ENCODE data around the gene GSN.

The GSN gene

DNA sequence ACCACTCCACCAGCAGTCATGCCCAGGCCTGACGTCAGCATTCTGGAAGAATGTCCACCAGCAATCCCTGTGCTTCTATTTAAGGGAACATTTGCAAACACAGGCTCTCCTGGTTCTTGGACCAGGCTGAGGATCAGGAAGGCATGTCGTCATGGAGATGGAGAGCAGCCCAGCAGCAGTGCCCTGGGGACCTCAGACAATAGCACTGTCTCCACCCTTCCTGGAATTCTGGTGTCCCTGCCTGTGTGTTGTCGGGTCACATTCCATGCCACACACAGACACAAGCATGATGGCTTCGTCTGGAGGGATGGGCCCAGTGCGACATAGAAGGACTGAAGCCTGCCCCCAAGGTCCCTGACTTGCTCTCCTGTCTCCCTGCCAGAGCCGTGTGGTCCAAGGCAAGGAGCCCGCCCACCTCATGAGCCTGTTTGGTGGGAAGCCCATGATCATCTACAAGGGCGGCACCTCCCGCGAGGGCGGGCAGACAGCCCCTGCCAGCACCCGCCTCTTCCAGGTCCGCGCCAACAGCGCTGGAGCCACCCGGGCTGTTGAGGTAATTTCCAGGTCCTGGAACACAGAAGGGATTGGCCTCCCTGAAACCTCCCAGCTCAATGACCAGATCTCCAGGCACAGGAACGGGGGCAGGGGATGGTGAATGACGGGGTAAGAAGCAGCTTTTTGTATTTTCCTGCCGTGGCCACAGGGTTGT, 58.3 kb downstream of the GSN start:
- DNase-seq, result no peak

DNA sequence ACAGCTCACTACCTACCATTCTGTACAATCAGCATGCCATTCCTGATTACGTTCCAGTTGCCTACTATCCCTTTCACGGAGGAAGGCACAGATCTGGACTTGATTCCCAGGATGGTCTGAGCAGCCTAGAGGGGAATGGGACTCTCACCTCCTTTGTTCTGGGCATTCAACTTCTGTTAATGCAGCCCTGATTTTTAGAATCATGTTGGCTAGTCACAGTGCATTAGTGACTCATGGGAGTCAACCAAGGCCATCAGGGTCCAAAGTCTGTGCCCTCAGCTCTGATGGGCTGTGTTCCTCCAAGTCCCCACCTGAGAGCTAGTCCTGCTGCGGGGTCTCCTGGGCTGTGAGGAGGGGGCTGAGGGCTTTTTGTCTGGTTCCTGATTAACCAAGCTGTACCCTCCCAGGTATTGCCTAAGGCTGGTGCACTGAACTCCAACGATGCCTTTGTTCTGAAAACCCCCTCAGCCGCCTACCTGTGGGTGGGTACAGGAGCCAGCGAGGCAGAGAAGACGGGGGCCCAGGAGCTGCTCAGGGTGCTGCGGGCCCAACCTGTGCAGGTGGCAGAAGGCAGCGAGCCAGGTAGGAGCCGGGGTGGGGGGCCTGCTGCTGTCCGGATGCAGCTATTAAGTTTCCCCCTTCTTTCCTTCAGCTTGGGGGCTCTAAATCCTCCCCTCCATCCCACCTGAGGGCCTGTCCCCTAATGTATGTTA, 59.1 kb downstream of the GSN start:
- DNase-seq, result no peak

DNA sequence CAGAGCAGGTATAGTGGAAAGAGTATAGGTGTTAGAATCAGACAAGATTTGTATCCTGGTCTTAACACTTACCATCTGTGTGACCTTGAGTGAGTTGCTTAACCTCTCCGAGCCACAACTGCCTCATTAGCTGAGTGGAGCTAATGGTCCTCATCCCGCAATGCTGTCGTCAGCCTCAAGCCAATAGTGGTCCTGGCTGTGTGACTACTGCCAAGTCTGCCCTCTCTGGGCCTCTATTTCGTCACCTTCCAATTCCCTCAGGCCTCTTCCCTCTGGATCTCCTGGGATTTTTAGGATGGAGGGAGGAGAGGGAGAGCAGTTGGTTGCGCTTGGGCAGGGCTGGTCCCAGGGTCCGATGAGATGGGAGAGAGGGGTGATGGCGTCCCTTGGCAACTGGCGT, 60.5 kb downstream of the GSN start:
- DNase-seq, result no peak

DNA sequence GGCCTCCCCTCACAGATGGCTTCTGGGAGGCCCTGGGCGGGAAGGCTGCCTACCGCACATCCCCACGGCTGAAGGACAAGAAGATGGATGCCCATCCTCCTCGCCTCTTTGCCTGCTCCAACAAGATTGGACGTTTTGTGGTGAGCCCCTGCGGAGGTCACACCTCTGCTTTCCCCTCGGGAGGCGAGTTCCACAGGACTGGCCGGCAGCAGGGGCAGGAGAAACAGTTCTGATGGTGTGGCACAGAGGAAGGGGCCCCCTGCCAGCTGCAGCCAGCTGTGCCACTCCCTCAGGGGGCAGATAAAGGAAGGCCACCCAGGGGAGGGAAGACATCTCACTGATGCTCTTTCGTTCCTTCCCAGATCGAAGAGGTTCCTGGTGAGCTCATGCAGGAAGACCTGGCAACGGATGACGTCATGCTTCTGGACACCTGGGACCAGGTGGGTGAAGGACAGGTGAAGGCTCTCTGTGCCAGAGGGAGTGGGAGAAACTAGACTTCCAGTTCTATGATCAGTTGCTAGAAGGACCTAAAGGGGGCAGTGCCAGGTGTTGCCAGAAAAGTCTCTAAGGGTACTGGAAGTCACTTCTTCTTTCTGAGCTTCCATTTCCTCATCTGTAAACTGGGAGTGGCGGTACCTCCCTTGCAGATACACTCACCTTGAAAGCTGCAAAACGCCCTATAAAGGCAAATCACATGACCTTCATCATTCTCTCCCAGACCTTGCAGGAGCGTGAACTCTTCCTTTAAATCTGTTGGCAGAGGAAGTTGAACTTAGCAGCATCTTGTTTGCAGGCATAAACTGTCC, 61.1 kb downstream of the GSN start:
- no peak for DNase-seq

DNA sequence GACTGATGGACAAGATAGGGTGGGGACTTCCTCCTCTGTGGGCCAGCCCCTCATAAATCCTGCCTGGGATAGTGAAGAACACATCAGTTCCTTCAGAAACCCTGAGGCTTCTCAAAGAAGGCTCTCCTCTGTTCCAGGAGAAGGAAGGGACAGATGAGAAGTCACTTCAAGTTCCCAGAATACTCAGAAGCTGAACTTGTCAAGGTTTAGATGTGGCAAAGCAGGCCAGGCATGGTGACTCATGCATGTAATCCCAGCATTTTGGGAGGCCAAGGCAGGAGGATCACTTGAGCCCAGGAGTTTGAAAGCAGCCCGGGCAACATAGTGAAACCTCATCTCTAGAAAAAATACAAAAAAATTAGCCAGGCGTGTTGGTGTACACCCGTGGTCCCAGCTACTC, 63.6 kb downstream of the GSN start:
- DNase-seq, result no peak

DNA sequence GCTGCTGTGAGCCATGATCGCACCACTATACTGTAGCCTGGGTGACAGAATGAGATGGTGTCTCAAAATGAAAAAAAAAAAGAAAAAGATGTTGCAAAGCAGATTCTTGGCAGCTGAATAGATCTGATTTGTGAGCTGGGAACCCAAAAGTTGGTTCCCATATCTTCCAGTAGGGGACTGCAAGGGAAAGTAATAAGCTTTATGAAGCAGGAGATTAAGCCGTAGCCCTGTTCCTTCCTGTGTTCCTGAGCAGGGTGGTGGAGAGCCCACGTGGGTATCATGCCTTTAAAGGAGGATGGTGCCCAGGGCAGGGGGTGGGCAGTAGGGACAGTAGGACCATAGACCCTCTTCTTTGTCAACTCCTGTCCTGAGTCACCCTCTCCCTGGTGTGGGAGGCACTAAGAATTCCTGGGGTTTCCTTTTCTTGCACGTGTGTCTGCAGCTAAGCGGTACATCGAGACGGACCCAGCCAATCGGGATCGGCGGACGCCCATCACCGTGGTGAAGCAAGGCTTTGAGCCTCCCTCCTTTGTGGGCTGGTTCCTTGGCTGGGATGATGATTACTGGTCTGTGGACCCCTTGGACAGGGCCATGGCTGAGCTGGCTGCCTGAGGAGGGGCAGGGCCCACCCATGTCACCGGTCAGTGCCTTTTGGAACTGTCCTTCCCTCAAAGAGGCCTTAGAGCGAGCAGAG, 64.2 kb downstream of the GSN start:
- no peak for DNase-seq

DNA sequence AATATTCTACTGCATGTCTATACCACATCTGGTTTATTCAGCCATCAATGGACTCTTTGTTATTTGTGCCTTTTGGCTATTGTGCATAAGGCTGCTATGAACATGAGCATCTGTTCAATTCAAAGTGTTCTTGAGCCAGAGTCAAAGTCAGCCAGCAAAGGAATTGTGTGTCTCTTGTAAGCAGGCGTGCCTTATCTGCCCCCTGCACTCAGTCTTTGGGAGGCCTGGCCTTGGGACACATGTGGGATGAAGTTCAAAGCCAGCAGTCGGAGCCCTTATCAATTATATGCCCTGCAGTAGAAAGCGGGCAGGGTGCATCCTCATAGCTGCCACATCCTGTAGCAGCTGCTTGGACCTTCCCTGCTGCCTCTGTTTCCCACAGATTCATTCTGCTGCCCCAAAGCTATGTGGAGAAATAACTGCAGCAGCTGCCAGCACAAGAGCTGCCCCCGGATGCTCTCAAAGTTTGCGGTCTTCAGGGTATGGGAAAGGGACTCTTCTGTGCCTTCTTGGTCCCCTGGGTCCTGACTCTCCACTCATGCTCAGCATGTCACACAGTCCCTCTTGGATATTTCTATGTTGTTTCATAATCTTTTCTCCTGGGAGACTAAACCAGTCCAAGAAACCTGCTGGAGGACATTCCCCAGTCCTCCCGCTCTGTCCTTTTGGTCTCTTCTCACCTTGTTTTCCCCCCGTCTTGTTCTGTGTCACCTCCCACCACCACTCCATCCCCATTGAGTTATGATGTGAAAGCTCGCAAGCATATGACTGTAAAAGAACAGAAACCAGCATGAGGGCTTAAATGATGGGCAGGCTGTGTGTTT, 66.2 kb downstream of the GSN start:
- no peak for DNase-seq

DNA sequence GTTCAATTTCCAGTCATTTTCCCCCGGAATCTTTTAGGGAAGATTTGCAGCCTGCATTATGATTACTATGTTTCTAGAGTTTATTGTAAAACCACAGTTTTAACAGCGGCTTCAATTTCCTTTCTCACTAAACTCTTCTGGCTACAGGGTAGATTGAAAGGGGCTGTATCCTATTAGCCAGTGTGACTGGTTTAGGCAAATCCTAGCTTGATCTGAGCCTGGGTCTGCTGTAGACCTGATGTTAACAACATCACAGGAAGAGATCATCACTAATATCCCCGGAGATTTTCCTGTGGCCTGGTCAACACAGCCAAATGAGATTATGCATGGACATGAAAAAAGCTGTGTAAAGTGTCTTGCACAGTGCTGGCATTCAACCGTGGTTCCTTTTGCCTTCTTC, 68.7 kb downstream of the GSN start:
- no peak for DNase-seq

DNA sequence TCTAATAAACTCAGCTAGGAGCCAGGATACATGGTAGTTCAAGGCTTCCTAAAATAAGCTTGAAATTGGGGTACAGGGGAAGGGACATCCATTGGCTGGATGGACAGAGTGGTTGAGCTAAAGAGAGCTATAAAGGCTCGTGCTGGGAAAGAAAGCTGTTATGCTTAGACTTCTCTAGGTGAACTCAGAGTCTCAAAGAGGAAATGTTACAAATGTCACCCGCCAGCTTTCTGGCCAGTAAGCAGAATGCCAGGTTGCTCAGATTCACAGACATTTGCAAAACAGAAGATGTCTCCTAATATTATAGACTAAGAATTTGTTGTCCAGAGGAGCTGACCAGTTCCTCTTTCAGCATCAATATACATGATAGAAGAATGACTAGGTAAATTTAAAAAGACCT, 71.5 kb downstream of the GSN start:
- DNase-seq, result no peak

DNA sequence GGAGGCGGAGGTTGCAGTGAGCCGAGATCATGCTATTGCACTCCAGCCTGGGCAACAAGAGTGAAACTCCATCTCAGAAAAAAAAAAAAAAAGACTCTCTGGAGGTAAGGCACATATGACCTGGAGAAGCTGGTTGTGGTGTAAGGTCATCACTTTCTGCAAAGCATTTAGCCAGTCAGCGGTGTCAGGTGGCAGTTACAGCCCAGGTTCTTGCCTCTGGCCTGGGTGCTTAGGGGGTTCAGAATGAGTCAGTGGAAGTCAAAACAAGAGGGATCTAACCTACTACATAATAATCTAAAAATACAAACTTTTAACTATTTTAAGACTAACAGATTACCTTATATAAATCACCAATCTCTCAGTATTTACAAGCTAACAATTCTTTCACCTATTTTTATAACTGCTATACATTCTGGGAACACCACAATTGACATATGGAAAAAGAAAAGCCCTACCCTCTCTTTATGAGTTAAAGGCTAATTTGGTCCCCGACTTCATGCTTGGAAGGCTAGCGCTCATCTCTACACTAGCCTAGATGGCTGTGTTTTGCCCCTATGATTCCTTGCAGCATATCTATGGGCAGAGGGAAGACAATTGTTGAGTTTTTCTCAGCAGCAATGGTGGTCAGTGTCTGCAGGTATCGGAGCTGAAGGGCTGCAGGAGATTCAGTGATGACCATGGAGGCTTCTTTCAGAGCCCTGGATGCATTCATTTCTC, 72.9 kb downstream of the GSN start:
- no peak for DNase-seq

DNA sequence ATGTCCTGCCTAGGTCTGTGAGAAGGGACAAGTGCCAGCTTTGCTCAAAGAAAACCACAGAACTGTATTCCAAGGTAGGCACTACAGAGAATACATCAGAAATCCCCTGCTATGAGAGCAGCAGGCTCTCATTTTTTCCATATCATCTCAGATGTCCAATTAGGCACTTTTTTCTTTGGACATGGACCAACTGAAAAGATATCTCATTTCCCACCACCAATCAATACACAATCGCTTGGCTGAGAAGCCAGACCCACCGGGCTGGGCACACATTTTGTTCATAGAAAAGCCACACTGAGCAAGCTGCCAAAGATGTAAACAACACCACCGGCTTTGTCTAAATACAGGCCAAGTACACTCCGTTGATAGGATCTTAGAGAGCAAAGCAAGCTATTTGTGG, 76.2 kb downstream of the GSN start:
- DNase-seq, result no peak

DNA sequence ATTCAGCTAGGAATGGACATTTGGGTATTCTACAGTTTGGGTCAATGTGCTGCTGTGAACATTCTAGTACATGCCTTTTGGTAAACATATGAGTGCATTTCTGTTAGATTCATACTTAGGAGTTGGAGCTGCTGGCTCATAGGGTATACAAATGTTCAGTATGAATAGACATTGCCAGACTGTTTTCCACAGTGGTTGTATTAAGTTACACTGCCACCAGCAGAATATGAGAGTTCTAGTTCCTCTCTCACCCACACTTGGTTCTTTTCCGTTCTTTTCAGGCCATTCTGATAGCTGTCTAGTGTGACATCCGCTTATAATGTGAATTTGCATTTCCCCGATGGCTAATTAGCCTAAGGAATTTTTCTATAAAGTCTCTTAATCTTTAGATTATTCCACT, 77.1 kb downstream of the GSN start:
- DNase-seq, result no peak

DNA sequence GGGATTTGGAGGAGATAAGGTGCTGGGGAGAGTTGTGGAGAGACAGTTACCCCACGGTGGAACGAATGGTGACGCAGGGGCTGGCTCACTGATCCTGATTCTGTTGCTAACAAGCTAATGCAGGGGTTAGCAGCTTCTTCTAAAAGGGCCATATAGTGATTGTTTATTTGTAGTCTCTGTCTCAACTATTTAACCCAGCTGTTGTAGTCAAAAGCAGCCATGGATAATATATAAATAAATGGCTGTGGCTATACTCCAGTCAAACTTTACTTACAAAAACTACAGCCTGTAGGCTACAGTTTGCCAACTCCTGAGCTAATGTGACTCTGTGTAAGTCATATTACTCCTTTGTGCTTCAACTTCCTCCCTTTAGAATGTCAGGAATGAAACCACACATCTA, 80.3 kb downstream of the GSN start:
- DNase-seq, result no peak

DNA sequence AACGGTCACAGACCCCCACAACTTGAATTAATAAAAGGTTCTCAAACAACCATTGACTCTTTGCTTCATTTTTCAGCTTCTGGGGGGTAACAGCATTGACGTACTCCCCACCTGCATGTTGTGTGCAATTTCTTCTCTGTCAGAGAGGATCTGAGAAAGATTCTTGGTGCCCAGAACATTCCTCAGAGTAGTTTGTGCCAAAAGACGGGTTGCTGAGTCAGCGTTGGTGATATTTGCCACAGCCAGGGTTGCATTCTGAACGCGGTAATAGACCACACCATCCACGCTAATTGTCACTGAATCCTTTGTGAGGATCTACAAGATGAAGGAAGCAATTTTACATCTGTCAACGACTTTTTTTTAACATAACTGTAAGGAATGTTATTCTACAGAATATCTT, 81.0 kb downstream of the GSN start:
- no peak for DNase-seq

DNA sequence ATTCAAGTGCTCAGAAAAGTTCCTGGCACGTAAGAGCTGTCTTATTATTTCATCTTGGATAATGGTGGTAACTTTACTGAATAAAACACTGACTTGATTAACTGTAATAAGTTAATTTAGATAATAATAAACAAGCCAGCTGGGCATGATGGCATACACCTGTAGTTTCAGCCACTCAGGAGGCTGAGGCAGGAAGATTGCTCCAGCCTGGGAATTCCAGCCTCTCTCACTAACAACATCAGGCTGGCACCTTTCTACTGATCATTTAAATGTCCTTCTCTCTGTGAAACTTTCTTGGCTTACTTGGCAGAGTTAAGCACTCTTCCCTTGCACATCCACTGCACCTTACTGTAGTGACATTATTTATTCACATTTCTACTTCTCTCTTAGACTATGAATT, 82.1 kb downstream of the GSN start:
- no peak for DNase-seq

DNA sequence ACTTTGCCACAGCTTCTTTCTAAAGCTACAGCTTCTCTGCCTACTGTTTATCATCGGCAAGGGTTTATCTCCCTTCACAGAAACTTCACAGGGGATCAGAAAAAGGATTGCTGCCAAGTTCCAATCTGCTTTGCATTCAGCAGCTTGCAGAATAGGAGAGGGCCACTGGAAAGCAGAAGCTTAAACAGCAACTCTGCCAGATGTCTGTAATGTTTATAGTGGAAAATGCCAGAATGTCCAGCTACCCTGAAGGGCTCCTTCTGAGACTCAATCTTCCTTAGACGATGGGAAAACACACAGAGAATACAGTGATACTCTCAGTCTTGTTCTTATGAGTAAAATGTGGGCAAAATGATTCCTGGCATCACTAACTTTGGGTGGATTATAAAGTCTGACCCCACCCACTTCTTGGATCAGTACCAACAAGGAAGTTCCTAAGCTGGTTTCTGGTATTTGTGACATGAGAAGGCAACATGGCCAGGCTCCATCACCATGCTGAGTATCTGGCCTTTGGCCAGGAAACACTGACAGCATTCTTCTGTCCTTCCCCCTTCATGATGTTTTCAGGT, 83.1 kb downstream of the GSN start:
- DNase-seq, result no peak

DNA sequence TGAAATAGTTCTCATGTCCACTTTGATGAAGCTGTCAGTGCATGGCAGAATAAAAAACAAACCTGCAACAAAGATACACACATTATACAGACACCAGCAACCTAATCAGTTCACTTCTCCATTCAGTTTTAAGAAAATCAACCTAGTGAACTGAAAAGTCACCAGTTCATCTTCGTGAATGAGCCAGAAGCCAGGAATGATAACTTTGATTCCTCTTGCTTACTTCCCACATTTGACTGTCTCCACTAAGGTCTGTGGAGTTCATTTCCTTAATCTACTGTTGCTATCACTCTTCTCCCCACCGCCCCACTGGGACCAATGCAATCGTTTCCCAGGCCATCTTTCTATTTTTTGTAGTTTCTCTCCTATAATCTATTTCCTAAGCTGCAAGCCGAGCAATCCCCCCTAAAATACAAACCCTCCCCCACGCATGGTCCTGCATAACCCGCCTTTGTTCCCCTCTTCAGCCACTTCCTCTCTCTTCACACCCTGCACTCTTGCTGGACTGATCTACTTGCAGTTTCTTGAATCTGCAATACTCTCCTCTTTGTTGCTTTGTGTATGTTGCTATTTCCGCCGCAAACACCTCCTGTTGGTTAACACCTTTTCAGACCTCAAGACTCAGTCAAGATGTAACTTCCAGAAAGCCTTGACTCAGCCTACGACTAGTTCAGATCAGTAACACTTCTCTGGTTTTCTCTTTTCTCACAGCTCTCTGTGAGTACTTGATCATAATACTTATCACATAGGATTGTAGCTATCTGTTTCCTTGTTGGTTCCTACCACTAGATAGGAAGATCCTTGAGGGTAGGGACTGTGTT, 85.5 kb downstream of the GSN start:
- peak; percentile 58 to 75 for DNase-seq

DNA sequence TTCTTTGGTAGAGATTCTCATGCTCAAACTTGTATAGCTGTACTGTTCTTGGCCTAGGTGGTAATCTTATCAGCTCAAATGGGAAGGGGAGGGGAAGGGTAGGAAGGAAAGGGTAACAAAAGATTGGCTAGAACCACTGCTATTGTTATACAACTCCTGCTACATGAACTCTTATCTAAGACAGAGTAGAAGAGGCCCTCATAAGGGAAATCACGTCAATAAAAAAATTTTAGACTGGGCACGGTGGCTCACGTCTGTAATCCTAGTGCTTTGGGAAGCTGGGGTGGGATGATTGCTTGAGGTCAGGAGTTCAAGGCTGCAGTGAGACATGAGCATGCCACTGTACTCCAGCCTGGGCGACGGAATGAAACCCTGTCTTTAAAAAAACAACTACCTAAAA, 86.2 kb downstream of the GSN start:
- no peak for DNase-seq

DNA sequence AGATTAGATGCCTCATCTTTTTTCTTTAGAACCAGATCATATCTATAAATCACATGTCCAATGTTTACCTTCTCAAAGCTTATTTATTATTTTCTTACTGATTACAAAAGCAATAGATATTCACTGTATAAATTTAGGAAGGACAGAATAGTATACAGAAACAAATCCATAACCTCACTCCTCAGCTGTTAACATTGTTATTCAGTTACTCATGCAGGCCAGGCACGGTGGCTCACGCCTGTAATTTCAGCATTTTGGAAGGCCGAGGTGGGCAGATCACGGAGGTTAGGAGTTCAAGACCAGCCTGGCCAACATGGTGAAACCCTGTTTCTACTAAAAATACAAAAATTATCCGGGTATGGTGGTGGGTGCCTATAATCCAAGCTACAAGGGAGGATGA, 86.8 kb downstream of the GSN start:
- no peak for DNase-seq

DNA sequence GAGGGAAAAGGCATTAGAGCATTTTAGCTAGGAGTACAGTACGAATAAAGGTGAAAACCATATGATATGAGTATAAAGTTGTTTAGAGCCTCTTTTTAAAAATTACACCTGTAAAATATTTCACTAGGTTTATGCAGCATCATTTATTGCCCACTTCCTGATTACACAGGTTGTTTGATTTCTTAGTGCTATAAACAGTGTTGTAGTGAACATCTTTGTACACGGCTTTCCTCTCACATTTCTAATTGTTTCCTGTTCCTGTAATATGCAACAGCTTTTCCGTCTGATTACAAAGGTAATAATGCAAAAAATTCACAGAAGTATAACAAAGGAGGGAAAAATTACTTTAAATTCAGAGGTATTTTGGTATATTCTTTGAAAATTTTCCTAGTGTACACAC, 89.0 kb downstream of the GSN start:
- no peak for DNase-seq

DNA sequence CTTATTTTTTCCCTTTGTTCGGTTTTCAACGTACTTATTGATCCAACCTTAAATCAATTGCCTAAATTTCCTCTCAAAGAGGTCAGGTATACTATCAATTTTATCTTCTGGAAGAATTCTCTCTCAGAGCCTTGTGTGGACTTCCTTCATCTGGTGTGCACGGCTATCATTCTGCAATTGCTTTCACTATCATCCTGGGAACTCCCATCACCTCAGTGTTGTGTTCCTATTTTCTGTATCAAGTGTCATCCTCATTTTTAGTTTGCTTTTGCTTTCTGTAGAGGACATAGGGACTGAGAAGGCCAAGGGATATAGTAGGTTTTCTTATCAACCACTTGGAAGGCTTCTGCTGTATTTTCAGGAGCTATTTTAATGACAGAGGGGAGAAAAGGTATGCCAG, 90.8 kb downstream of the GSN start:
- peak in 1 of 2 donors; percentile 34 for DNase-seq
